GM21717 (cell line): ENCODE measurements around the gene MMS22L.

ENCODE experiments used
- ATAC-seq: cut with Tn5 transposase; IDR thresholded peaks from one replicate; pipeline ENCODE4 v1.9.1; 2021; ENCODE audit warnings: mild to moderate bottlenecking, moderate library complexity; ENCODE audit not compliant: unreplicated experiment

The MMS22L gene

GRCh38 chr6:97095311-97095850 is 187.6 kb downstream of the MMS22L start:
- no peak for ATAC-seq

GRCh38 chr6:97094376-97094775 is 188.6 kb downstream of the MMS22L start:
- ATAC-seq = no peak

- ATAC-seq = no peak
Observed at GRCh38 chr6:97092673-97093305, 190.2 kb downstream of the MMS22L start.
